Brain microvascular endothelial cell (primary cell): ENCODE data around the gene TRPM2.

Source experiments
- DNase-seq: peaks from one replicate; pipeline ENCODE4 v3.0.0-alpha.2; 2020
- H3K27ac ChIP-seq: fragments of 250-450 bp; sonication (Bioruptor Pico); 2 replicates; pipeline ENCODE4 v1.5.1; 2020; ENCODE audit warnings: mild to moderate bottlenecking, moderate library complexity
- H3K27me3 ChIP-seq: fragments of 250-450 bp; sonication (Bioruptor Pico); replicated peaks from 2 replicates; pipeline ENCODE4 v1.5.1; 2020; ENCODE audit warnings: mild to moderate bottlenecking
- H3K36me3 ChIP-seq: fragments of 250-450 bp; sonication (Bioruptor Pico); replicated peaks from 2 replicates; pipeline ENCODE4 v1.5.1; 2020; ENCODE audit warnings: mild to moderate bottlenecking
- H3K4me3 ChIP-seq: 2 replicates; pipeline ENCODE4 v1.5.1; 2011; ENCODE audit warnings: low read depth, mild to moderate bottlenecking, control low read depth, low read length, moderate library complexity
- CTCF ChIP-seq: IDR thresholded peaks from 2 replicates; pipeline ENCODE4 v1.5.1; 2011; ENCODE audit warnings: low read depth, mild to moderate bottlenecking, moderate library complexity, low read length, control low read depth, inconsistent platforms; ENCODE audit errors: missing control alignments
- in situ Hi-C: cut with HindIII; loops from 2 replicates; pipeline ENCODE4 v1.10.0; 2017; ENCODE audit warnings: low sequenced_read_pairs, low pct_ligation_motif_present

Gene TRPM2

DNA sequence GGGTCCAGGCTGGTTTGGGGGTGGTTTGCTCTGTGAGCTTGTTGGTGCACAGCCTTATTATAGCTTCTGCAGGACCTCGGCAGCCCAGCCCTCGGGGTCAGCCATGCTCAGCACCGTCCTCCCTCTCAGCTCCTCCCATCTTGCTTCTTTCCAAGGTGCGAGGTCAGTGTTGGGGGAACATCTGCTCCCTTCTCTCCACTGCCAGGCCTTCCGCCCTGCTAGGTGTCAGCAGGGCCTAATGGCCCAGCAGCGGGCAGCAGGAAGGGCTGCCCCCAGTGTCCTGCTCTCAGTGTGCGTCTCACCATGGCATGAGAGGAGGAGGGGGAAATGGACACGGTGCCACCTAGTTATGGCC, 65.4 kb downstream of the TRPM2 start:
- no peak for TF ChIP-seq CTCF
- Histone ChIP-seq H3K27ac (no peak overlapping the region), H3K4me3 (no peak overlapping the region), H3K36me3 (no peaks in the 10 kb centered on the region), H3K27me3 (no peaks in the 10 kb centered on the region)
- in situ Hi-C loops, result no loop called here
- DNase-seq, result no peak

DNA sequence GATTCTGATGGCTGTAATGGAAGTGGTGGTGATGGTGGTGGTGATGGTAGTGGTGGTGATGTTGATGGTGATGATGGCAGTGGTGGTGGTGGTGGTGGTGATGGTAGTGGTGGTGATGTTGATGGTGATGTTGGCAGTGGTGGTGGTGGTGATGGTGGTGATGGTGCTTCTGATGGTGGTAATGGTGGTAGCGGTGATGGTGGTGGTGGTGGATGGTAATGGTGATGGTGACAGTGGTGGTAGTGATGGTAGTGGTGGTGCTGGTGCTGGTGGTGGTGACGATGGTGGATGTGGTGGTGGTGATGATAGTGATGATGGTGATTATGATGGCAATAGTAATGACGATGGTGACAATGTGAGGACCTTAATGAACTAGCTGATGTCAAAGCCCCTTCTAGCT, 66.3 kb downstream of the TRPM2 start:
- no peak for DNase-seq
- in situ Hi-C loops, result no loop called here
- Histone ChIP-seq H3K36me3 (no peaks in the 10 kb centered on the region), H3K4me3 (no peak overlapping the region), H3K27me3 (no peaks in the 10 kb centered on the region), H3K27ac (no peak overlapping the region)
- TF ChIP-seq CTCF, result no peak

DNA sequence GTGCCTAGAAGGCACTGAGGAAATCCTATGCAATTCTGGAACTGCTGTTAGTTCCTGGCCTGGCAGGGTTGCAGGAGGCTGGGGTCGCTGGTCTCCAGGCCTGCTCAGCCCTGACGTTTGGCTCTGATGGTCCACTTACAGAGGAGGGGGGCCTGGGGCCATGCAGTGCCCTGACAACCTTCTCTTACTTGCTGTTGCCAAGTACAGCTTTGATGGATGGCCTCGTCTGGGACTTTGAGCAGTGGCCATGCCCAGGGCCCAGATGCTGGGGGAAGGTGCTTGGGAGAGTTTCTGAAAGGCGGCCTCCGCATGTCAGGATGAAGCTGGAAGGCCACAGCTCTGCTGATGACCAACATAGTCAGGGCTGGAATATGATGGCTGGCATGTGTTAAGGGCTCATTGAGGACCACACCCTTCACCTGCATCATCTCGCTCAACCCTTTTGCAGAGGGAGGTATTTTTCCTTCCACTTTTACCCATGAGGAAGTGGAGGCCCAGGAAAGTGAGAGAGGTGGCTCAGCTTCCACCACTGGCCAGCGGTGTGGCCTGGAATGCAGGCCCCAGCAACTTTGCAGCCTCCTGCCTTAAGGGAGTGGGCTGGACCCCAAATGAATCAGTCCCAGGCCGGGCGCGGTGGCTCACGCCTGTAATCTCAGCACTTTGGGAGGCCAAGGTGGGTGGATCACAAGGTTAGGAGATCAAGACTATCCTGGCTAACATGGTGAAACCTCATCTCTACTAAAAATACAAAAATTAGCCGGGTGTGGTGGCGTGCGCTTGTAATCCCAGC, 67.2 kb downstream of the TRPM2 start:
- in situ Hi-C loops, result no loop called here

DNA sequence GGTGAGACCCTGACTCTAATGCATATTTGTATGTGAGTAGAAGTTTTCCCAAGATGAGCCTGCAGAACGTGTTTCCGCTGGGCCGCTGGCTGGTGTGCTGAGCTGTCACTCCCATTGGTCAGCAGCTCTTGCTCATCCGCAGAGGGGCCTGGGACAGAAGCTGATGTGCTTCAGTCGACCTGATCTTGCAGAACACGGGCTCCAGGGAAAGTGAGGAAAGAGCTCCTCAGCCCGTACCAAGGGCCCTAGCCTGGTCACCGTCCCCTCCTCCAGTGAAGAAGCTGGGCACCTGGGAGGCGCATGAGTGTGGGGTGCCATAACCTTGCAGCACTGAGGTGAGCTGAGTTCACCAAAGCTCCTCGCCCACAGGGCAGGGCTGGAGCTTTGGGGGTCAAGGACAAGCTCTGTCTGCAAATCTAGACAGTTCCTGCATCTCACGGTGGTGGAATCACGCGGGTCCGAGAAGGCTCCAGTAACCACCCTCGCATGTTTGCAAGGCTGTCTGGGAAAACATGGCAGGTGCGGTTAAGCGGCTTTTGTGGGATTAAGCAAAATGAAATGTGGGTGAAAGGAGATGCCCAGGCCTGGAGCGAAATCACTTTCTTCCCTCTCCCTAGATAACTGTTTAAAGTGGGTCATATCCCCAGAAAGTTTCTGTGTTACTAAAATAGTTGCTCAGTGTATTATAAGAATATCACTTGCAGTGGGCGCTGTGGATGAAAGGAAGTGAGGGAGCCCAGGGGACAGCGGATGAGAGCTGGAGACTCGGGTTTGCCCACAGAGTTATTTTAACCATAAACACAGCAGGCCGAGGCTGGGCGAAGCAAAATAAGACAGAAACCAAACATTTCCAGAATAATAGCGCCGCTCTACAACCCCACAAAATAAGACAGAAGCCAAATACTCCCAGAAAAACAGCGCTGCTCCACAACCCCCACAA, 68.8 kb downstream of the TRPM2 start:
- H3K27me3 ChIP-seq, result no peaks in the 10 kb centered on the region
- DNase-seq, result no peak
- no peak overlapping the region for H3K4me3 ChIP-seq
- in situ Hi-C loops, result no loop called here
- H3K36me3 ChIP-seq, result no peaks in the 10 kb centered on the region
- H3K27ac ChIP-seq, result no peak overlapping the region
- no peak for TF ChIP-seq CTCF

More for the DNA sequence above, 67.2 kb downstream of the TRPM2 start:
- no peak for DNase-seq
- Histone ChIP-seq H3K36me3 (no peaks in the 10 kb centered on the region), H3K27ac (no peak overlapping the region), H3K4me3 (no peak overlapping the region), H3K27me3 (no peaks in the 10 kb centered on the region)
- TF ChIP-seq CTCF, result no peak

- no peak for DNase-seq
Observed at GRCh38 chr21:44423312-44423821, 69.9 kb downstream of the TRPM2 start.

More at GRCh38 chr21:44423312-44423821, 69.9 kb downstream of the TRPM2 start:
- no peak overlapping the region for H3K27ac ChIP-seq
- in situ Hi-C loops, result no loop called here
- H3K4me3 ChIP-seq, result no peak overlapping the region
- H3K36me3 ChIP-seq, result no peaks in the 10 kb centered on the region
- H3K27me3 ChIP-seq, result no peaks in the 10 kb centered on the region
- no peak for TF ChIP-seq CTCF
